Transverse colon (tissue), 1 donor: ENCODE measurements around the gene SPRR2B.

Source experiments
- EP300 ChIP-seq: sonication (generic); formaldehyde crosslinking; IDR thresholded peaks from one replicate; pipeline ENCODE4 v1.6.1; 2017; ENCODE audit warnings: antibody characterized with exemption, low read depth
- POLR2A ChIP-seq: fragments of 450-650 bp; IDR thresholded peaks from one replicate; pipeline ENCODE4 v1.6.1; 2016; ENCODE audit warnings: antibody characterized with exemption, mild to moderate bottlenecking, moderate library complexity

GRCh38 chr1:153070243-153070642 lies 1.2 kb downstream of the SPRR2B start:
- no peak for TF ChIP-seq EP300
- no peak for TF ChIP-seq POLR2A
